ENCODE data around the gene RELN.

RELN gene

DNA sequence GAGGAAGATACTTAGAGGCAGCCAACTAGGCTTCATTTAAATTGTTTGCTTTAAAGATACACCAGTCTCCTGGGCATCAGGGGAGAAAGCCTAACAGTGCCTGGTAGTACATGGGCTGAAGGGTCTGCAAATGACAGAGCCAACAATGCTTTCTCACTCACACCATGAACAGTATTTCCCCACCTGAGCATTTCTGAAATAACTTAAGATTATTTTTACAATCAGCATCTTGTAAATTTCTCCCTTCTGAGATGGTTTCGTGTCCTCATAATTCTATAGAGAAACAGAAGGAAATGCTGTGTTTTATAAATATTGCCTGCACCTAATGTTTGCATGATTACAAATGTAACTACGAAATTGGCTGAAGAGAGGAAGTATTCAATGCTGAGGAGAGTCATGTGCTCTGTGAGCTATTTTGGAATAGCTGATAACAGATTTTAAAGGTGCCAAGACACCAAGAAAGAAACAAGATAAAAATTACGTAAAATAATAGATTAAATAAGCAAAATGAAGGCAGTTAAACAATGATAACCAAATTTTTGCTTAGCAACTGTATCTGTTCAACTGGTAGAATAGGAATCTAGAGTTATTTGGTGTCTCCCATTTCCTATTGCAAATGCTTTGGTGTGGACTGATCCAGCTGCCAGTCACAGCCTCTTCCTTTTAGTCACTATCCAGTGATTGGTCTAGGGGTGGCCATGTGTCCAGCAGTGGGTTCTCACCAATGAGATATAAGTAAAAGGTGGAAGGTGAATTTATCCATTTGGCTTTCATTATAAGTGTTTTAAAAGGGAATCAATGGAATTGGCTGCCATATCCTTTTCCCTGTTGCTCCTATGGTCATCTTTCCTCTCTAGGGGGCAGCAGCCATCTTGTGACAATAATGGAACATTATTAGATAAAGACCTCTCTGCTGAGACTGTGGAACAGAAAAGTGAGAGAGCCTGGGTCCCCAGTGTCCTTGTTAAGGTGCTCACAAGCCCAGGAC, 375.5 kb downstream of the RELN start:
- no peak for DNase-seq

GRCh38 chr7:103609778-103610177, 379.7 kb downstream of the RELN start:
- DNase-seq, result no peak

DNA sequence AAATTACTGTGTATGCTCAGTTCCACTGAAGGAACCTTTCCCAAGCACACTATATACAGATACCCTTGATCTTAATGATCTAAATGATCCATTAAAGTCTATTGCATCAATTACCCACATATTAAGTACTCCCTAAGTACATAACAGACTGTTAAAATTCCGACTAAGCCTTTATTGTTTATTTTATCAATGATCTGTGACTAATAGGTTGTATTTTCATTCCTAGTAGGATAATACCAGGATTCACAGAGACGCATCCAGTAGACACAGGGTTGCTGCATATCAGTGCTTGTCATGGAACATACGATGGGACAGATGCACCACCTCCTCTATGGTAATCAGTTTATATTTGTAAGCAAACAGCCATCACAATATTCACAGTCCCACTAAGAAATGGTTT, 383.8 kb downstream of the RELN start:
- DNase-seq, result no peak

GRCh38 chr7:103598326-103598905, 391.0 kb downstream of the RELN start:
- DNase-seq, result no peak

- no peak for DNase-seq
Observed at GRCh38 chr7:103597606-103598005, 391.9 kb downstream of the RELN start.

GRCh38 chr7:103594186-103594585, 395.3 kb downstream of the RELN start:
- DNase-seq, result no peak

DNA sequence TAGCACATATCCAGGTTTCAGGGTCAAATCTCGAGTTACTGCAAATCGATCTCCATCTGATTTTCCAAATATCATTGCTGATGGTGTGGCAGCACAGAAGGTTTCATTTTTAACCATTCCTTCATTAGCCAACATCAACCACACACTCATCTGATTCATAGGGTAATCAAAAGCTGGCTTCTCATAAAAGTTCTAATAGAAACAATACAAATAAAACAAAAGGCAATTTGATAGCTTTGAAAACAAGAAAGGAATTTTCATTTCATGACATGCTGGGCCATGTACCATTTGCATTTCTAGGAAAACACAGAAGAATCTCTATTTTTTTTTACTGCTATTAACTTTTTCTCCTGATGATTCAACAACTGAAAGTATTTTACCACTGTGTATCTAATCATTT, 395.8 kb downstream of the RELN start:
- DNase-seq, result no peak

GRCh38 chr7:103592844-103593243, 396.6 kb downstream of the RELN start:
- no peak for DNase-seq

DNA sequence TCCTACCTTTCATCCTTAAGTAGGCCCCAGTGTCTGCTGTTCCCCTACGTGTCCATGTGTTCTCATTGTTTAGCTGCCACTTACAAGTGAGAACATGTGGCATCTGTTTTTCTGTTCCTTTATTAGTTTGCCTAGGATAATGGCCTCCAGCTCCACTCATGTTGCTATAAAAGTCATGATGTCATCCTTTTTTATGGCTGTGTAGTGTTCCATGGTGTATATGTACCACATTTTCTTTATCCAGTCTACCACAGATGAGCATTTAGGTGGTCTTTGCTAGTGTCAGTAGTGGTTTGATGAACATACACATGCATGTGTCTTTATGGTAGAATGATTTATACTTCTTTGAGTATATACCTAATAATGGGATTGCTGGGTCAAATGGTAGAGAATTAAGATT, 397.3 kb downstream of the RELN start:
- DNase-seq, result no peak

- DNase-seq, result no peak
Observed at GRCh38 chr7:103580031-103580430, 409.4 kb downstream of the RELN start.

DNA sequence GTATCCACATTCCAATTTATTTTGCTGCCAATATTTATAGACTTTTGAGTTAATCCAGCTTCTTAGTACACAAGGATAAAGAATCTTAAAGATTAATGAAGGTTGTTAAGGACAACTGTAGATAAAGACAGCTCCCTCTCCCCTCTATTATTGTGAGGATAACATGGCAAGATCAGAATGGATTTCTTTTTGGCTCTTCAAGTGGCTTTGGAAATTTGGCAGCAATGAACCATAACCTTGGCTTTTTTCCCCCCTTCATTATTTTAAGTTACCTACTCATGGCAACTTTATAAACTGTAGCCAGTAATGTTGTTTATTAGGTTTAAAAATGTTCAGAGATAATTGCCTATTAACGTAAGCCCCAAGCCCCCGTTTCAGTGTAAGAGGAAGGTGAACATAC, 412.4 kb downstream of the RELN start:
- DNase-seq, result no peak

DNA sequence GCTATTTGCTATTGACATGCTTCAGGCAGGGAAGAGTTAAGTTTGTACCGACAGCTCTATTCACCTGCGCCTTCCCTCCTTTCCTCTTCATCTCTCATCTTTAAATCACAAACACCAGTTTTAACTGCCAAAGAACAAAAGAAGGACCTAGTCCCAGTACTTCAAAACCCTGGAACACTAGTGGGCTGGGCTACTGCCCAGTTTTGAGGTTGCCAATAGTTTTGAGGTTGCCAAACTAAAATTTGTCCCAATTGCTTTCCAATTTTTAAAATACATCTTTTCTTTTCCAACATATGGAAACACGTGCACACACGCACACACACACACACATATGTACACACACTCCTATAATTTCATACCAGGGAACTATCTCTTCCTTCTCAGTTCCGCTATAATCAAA, 412.8 kb downstream of the RELN start:
- no peak for DNase-seq

GRCh38 chr7:103574576-103574975, 414.9 kb downstream of the RELN start:
- DNase-seq, result no peak

DNA sequence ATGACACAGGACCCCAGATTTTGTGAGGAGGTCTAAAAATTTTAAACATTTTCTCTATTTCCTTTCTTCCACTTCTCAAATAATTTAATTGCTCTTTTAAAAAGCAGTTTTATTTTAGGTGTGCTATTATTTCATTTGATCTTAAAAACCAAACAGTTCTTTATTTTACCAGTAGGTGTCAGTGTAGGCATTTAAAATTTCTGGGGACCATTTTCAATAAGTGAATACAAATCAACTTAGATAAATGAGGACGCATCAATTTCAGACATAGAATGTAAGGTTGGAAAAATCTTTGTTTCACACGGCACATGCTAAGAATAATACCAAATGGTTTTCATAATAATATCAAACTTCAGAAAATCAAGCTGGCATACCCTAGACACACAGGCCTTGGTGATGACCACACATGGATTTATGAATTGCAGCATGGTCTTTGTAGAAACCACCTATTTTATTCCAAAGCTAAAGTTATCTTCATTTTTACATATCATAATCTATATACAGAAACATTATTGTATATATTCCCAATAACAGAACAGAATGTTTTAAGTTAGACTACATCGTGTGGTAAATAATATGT, 415.9 kb downstream of the RELN start:
- no peak for DNase-seq

DNA sequence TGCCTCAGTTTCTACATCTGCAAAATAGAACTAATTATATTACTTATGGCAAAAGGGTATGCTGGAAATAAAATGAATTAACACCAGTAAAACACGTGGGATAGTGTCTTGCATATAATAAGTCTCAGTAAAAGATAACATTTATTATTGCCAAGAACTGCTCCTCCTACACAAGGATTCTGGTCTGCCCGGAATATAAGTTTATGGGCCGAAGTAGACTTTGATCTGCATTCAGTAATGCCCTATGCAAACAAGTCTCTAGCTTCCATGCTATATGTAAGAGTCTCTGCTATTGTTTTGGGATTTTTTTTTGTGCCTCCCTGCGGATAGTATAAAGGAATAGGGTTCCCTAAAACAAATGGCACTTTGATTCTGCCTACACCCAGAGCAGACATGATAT, 417.9 kb downstream of the RELN start:
- no peak for DNase-seq

GRCh38 chr7:103569621-103570305, 419.7 kb downstream of the RELN start:
- DNase-seq, result no peak

DNA sequence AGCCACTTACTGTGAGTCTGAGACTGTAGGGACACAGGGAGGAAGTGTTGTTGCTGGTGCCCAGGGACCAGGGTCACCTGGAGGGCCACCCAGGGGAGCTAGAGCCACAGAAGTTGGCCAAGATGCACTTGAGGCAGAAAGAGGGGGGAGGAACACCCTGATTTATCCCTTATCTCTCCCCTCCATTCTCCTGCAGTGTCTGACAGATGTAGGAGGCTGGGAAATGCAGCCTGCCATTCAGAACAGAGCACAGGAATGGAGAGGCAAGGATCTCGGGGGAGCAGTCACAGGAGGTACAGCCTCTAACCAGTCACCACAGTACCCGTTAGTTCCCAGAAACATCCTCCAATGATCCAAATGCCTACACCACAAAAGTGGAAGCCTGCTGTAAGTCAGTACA, 425.0 kb downstream of the RELN start:
- no peak for DNase-seq

DNA sequence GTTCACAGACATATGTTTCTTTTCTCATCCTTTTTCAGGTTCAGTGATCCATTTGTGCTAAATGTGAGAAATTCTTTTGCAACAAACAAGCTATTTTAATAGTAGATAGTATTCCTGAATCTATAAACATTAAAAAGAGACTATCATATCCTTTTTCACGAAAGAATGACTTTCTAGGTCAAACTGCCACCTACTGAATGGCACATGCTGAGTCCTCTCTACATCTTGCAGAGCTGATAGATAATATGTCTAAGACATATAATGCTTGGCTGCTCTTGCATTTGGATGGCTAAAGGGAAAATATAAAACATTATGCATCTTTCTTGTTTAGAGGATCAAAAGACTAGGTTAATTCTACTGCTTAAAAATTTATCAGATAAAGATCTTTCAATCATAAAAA, 429.3 kb downstream of the RELN start:
- DNase-seq, result no peak

DNA sequence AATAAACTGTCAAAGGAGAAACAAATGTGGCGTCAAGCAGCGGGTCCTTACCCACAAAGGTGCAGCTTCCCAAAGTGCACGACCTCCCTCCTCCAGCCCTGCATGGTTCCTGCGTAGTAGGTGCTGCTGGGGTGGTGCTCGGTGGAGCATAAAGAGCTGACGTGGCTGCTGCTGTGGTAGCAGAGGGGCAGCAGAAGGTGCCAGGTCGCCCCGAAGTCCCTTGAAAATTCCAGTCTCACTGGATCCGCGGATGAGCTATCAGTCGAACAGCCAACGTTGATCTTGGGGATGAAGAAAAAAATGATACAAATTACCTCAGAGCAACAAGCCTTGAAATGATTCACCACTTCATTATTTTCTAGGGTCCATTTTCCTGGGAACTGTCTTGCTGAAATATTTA, 438.4 kb downstream of the RELN start:
- DNase-seq, result no peak

GRCh38 chr7:103549786-103550185, 439.7 kb downstream of the RELN start:
- no peak for DNase-seq

- DNase-seq, result no peak
Observed at GRCh38 chr7:103547451-103548284, 441.8 kb downstream of the RELN start.

DNA sequence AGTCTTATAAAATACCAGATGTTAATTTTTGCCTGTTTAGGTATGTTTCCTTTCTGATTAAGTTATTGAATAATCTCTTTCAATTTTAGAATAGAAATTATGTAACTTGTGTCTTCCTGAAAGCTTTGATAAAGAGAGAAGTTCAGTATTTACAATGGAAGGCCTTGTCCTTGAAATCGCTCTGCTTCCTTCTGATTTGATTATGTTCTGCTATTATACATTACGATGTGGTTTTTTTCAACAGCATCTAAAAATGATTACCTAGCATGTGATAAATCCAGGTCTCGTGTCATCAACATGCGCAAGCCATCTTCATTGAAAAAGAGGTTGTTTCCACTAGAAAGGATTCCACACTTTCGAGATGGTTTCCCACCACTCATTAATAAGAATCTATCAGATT, 447.0 kb downstream of the RELN start:
- DNase-seq, result no peak

DNA sequence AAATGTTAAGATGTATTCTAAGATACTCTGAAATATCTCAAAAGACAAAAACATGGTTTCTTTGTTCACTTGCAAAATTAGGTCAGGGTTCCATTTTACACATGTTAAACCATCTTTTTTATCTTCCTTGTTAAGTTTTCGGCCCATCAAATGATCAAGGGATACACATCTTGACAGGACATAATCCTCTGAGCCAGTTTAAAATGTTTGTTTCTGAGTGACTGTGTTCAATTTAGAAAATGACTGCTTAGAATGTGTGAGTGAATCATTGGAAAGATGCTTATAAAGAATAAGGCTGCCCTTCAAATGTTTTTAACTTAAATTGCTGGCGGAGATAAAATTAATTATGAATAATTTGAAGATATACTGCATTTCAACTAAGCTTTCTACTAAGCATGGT, 447.5 kb downstream of the RELN start:
- DNase-seq, result no peak

Measured in SIG-M5 (cell line).